GM18505 (cell line): ENCODE results near the gene CHST14.
A peak's percentile ranks its signal among the peaks of the same experiment; 100 is the strongest.

Source experiments
- ATAC-seq: cut with Tn5 transposase; IDR thresholded peaks from one replicate; pipeline ENCODE4 v1.9.1; 2021; ENCODE audit not compliant: unreplicated experiment
- POLR2A ChIP-seq: IDR thresholded peaks from 4 replicates; pipeline ENCODE4 v1.6.1; 2011; ENCODE audit warnings: borderline replicate concordance; ENCODE audit not compliant: insufficient read depth, insufficient read length; ENCODE audit errors: extremely low read depth

The CHST14 gene

GRCh38 chr15:40470423-40471104 lies at the start of gene CHST14:
CHST14 (plus strand) TSS chr15:40470984; CDS start chr15:40471214, 230 bp downstream.
- peak; percentile 66 for TF ChIP-seq POLR2A
- ATAC-seq, result peak; percentile 59

- TF ChIP-seq POLR2A, result peak; percentile 24
- peak; percentile 85 for ATAC-seq
Measured at GRCh38 chr15:40421246-40422157, 49.3 kb upstream of the CHST14 start.

- ATAC-seq, result no peak
Measured at GRCh38 chr15:40424483-40425115, 46.2 kb upstream of the CHST14 start.

DNA sequence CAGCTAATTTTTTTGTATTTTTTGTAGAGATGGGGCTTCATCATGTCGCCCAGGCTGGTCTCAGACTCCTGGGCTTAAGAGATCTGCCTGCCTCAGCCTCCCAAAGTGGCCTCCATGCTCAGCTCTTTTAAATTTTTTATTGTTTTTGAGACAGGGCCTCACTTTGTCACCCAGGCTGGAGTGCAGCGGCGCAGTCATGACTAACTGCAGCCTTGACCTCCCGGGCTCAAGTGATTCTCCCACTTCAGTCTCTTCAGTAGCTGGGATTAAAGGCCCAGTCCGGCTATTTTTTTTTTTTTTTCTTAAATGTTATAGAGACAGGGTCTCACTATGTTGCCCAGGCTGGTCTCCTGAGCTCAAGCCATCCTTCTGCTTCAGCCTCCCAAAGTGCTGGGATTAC lies 45.1 kb upstream of the CHST14 start:
- ATAC-seq, result no peak
- no peak for TF ChIP-seq POLR2A

More at GRCh38 chr15:40424483-40425115, 46.2 kb upstream of the CHST14 start:
- no peak for TF ChIP-seq POLR2A

GRCh38 chr15:40427188-40427587 lies 43.6 kb upstream of the CHST14 start:
- ATAC-seq, result no peak

DNA sequence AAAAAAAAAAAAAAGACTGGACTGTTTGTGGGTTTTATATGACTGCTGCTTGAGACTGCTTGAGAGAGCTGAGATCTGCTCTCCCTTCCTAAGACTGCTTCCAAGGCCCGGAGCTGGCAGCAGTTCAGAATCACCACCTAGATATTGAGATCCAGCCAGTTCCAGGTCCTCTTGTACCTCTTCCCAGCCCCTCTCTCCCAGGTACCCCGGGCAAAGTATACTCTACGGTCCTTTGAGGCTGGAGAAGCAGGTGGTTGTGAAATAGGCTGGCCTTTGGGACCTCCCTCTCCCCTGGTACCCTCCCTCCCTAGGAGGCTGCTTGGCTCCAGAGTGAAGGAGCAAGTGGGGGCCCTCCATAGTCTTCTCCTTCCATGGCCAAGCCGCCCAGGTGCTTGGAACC lies 42.6 kb upstream of the CHST14 start:
- ATAC-seq, result no peak
- no peak for TF ChIP-seq POLR2A

More at GRCh38 chr15:40427188-40427587, 43.6 kb upstream of the CHST14 start:
- no peak for TF ChIP-seq POLR2A

DNA sequence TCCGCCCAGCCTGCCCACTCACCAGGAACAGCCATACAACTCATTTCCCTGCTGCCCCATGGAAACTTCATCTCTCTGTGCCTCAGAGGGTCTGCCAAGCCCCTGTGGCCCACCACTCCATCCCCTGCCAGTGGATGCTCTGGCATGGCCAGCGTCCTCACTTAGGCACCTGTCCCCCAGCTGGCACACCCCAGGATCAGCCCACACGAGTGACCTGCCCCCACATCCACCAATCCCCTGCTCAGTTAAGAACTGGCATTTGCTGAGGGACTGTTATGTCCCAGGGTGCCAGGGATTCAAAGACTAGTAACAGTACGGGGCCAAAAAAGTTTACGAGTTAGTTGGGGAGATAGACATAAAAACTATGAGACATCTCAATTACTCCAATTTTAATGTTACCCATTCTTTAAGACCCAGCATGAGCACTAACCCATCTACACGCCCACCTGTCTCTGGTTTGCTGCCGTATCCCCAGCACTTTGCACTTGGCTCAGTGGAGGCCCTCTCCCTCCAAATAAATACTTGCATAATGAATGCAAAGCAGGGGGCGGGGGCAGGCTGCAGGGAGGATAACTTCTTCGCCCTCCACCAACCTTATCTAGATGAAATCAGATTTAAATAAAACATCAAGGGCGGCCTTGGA lies 41.6 kb upstream of the CHST14 start:
- no peak for TF ChIP-seq POLR2A
- ATAC-seq, result no peak

- no peak for ATAC-seq
- no peak for TF ChIP-seq POLR2A
Measured at GRCh38 chr15:40430271-40430805, 40.4 kb upstream of the CHST14 start.

DNA sequence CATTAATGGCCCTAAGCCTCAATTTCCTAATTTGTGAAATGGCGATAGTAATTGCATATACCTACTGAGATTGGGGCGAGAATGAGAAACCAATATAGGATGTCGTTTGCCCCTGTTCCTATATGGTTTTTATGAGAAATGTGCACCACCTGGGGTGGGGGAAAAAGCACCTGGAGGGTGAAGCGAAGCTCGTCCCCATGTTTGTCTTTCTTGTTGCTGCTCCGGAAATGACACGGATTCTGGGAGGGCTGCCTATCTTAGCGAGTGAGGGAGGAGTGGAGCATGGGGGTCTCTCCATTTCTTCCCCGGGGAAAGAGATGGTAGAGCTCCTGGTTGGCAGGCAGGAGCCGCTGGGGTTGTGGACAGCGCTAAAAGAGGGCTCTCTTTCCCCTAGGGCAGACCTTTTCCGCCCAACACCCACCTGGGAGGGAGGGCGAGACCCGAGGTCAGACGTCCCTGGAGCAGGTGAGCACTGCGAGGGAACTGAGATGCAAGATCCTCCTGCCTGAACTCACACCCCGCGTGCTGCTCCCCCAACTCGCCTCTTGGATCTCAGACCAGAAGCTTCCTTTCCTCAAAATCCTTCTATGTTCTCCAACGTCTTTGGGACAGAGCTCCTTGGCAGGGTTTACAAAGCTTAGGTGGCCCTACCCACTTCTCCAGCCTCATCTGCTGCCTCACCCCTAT lies 35.6 kb upstream of the CHST14 start:
- TF ChIP-seq POLR2A, result no peak
- ATAC-seq, result no peak

DNA sequence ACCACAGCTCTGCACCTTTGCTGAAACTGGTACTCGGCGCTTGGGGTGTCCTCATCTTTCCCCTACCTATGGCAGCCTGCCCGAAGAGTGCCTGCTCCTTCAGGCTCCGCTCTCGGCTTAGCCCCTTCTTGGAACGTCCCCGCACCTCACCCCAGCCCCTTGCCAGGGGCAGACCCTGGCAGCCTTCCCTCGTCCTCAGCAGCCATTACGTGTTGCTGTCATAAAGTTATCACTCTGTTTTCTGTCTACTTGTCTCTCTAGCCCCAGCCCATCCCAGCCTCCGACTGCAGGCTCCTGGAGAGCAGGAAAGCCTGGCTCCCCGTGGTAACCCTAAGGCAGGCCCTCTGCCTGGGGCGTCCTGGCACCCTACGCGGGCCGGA lies 35.1 kb upstream of the CHST14 start:
- ATAC-seq, result no peak
- TF ChIP-seq POLR2A, result no peak

DNA sequence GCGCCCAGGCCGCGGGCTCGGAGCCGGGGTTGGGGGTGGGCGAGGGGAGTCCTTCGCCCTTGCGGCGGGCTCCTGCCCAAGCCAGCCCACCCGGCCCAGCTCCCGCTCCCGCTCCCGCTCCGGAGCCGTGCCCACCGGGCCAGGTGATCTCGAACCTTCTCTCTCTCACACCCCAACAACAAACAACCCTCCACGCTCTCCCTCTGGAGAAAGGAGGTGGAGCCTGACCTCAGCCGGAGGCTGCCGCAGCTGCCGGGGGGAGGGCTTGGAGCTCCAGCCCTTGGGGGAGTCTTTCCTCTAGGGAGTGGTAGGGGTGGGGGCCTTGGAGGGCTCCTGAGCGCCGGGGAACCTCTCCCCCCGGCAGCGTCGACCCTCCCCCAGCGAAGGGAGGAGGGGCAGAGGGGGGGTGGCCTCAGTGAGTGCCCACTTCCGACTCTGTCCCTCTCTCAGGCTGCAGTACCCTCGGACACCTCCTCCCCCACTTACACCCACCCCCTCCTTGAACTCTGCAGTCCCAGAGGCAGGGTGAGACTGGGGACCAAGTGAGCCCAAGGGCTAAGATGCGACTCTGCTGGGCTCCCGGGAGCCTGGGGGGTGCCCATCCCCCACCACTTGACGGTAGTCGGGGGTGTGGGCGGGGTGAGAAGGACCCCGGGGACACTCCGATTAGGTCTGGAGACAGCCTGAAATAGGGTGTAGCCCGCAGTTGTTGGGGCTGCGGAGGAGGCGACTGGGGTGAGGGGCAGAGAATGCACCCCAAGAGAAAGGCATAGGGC lies 34.5 kb upstream of the CHST14 start:
- ATAC-seq, result no peak
- no peak for TF ChIP-seq POLR2A
